Lung (tissue), 12 donors: ENCODE data around the gene RWDD2A. TPM values are rescaled to one million over a fixed set of nuclear protein-coding genes. Genes with fewer than 3 reads are reported as not detected.

Experiments used
- ATAC-seq: fragments of 200-7000 bp; cut with Tn5 transposase; one replicate; pipeline ENCODE4 v1.9.1; 2020; ENCODE audit warnings: moderate number of reproducible peaks; ENCODE audit not compliant: insufficient read depth, low FRiP score
- DNase-seq, 3 donors: peaks; one replicate each; pipeline ENCODE4 v3.0.0-alpha.2; 2013 to 2017
- H3K27ac ChIP-seq, 2 donors: one replicate each; pipeline ENCODE4 v1.5.1; 2013; ENCODE audit warnings: mild to moderate bottlenecking in 2 of 2, moderate library complexity in 2 of 2, control low read depth in 1 of 2, inconsistent platforms in 1 of 2, low read depth in 1 of 2, low read length in 1 of 2
- H3K27me3 ChIP-seq, 3 donors: one replicate each; pipeline ENCODE4 v1.5.1; 2013; ENCODE audit warnings: low read length in 2 of 3; ENCODE audit not compliant: control insufficient read depth in 3 of 3, insufficient read depth in 3 of 3
- H3K36me3 ChIP-seq, 4 donors: one replicate each; pipeline ENCODE4 v1.5.1; 2013; ENCODE audit warnings: low read length in 4 of 4, mild to moderate bottlenecking in 1 of 4, moderate library complexity in 1 of 4; ENCODE audit not compliant: control insufficient read depth in 4 of 4, insufficient read depth in 4 of 4
- H3K4me1 ChIP-seq, 5 donors: one replicate each; pipeline ENCODE4 v1.5.1; 2013; ENCODE audit warnings: low read length in 5 of 5, mild to moderate bottlenecking in 2 of 5, moderate library complexity in 1 of 5; ENCODE audit not compliant: control insufficient read depth in 5 of 5, insufficient read depth in 5 of 5
- H3K4me3 ChIP-seq: one replicate; pipeline ENCODE4 v1.5.1; 2013; ENCODE audit warnings: mild to moderate bottlenecking, control low read depth, moderate library complexity
- H3K9ac ChIP-seq, 2 donors: one replicate each; pipeline ENCODE4 v1.5.1; 2013; ENCODE audit warnings: low read length in 2 of 2, control low read depth in 1 of 2; ENCODE audit not compliant: insufficient read depth in 1 of 2
- H3K9me3 ChIP-seq, 4 donors: one replicate each; pipeline ENCODE4 v1.5.1; 2013; ENCODE audit warnings: low read length in 3 of 4, mild to moderate bottlenecking in 1 of 4, moderate library complexity in 1 of 4; ENCODE audit not compliant: control insufficient read depth in 4 of 4, insufficient read depth in 3 of 4
- CTCF ChIP-seq: IDR thresholded peaks from 2 replicates; pipeline ENCODE4 v1.5.1; 2012; ENCODE audit warnings: mild to moderate bottlenecking; ENCODE audit errors: control extremely low read depth, extremely low read depth
- whole genome bisulfite sequencing, 2 donors: extraction: QIAGEN DNeasy Blood & Tissue Kit; methylation state at CpG; one replicate each; pipeline ENCODE4 v1.1.7; 2013; 5-methylcytosine and 5-hydroxymethylcytosine counted together
- polyA plus RNA-seq, 2 donors: library from polyadenylated mRNA; stranded (reverse); fragments of 200-250 nt; gene quantifications; one replicate each; pipeline ENCODE4 v1.2.1, GENCODE V29; 2013
- total RNA-seq, 2 donors: library from RNA; depleted of rRNA in 1 of 2; stranded (reverse); fragments of >200 nt in 1 of 2; gene quantifications; one replicate each; pipeline ENCODE4 v1.2.1, GENCODE V29; 2014 to 2021
- donor health status: control.
- donor health status: control.
- donor health status: Bipolar disorder and iron deficiency.
- donor health status: healthy.
- donor health status: DM: yes; HTN: yes; CAD: no.

The RWDD2A gene
- total and polyA plus RNA-seq, 4 donors, result 1.8 to 3.6 (median 2.6) TPM

- ATAC-seq, result peak; percentile 69
- Histone ChIP-seq H3K27ac (peak overlapping the region in 1 of 2 donors; percentile 66), H3K4me1 (peaks cover 0 to 3% (median 0%) of the 10 kb centered on the region in 5 donors), H3K36me3 (peaks cover 19 to 56% (median 30%) of the 10 kb centered on the region in 4 donors), H3K4me3 (no peak overlapping the region), H3K9ac (no peak overlapping the region), H3K27me3 (no peaks in the 10 kb centered on the region), H3K9me3 (no peaks in the 10 kb centered on the region)
- WGBS, 2 donors, result 67 to 69% methylated on average over 9 of the region's 9 CpGs
- TF ChIP-seq CTCF, result no peak
- no peak for DNase-seq
These were observed 9.9 kb upstream of the RWDD2A start for GRCh38 chr6:83183082-83183828.

- Histone ChIP-seq H3K27me3 (no peaks in the 10 kb centered on the region), H3K9me3 (no peaks in the 10 kb centered on the region), H3K27ac (no peak overlapping the region), H3K36me3 (peaks cover 20 to 67% (median 34%) of the 10 kb centered on the region in 4 donors), H3K4me1 (peaks cover 0 to 10% (median 0%) of the 10 kb centered on the region in 5 donors), H3K4me3 (no peak overlapping the region), H3K9ac (no peak overlapping the region)
- no peak for TF ChIP-seq CTCF
- WGBS, 2 donors, result 96 to 100% methylated on average over 2 of the region's 2 CpGs
- no peak for ATAC-seq
- DNase-seq, result no peak
These were observed 8.1 kb upstream of the RWDD2A start for GRCh38 chr6:83185096-83185495.

GRCh38 chr6:83188501-83188900 lies 4.7 kb upstream of the RWDD2A start:
- H3K9me3 ChIP-seq, result no peaks in the 10 kb centered on the region
- DNase-seq (no peak), ATAC-seq (no peak)
- no peak overlapping the region for H3K27ac ChIP-seq
- no peak for TF ChIP-seq CTCF
- H3K36me3 ChIP-seq, result peaks cover 8 to 43% (median 17%) of the 10 kb centered on the region in 4 donors
- WGBS, 2 donors, result 82 to 96% methylated on average over 3 of the region's 3 CpGs
- H3K4me3 ChIP-seq, result no peak overlapping the region
- no peaks in the 10 kb centered on the region for H3K27me3 ChIP-seq
- H3K4me1 ChIP-seq, result peaks cover 0 to 18% (median 4%) of the 10 kb centered on the region in 5 donors
- no peak overlapping the region for H3K9ac ChIP-seq
